Vagina (tissue), 2 donors: Measurements from ENCODE around the gene KRTAP10-7.

Experiments
- POLR2A ChIP-seq, 2 donors: fragments of 450-650 bp; IDR thresholded peaks; one replicate each; pipeline ENCODE4 v1.6.1; 2017; ENCODE audit warnings: antibody characterized with exemption in 2 of 2, mild to moderate bottlenecking in 2 of 2, moderate library complexity in 2 of 2
- POLR2AphosphoS5 ChIP-seq, 2 donors: sonication (generic); formaldehyde crosslinking; IDR thresholded peaks; one replicate each; pipeline ENCODE4 v1.9.0; 2017; ENCODE audit warnings: antibody characterized with exemption in 2 of 2, mild to moderate bottlenecking in 2 of 2, low read depth in 1 of 2; ENCODE audit not compliant: insufficient read depth in 1 of 2
- TF ChIP-seq, protein P1 (sequence below), 3 experiments: fragments of 450-650 bp in 2 of 3; fragments of 200-600 bp in 1 of 3; sonication (generic) in 1 of 3; IDR thresholded peaks; one replicate each; pipeline ENCODE4 v1.5.1; 2017 to 2019; ENCODE audit warnings: antibody characterized with exemption in 3 of 3, mild to moderate bottlenecking in 2 of 3, moderate library complexity in 2 of 3

DNA sequence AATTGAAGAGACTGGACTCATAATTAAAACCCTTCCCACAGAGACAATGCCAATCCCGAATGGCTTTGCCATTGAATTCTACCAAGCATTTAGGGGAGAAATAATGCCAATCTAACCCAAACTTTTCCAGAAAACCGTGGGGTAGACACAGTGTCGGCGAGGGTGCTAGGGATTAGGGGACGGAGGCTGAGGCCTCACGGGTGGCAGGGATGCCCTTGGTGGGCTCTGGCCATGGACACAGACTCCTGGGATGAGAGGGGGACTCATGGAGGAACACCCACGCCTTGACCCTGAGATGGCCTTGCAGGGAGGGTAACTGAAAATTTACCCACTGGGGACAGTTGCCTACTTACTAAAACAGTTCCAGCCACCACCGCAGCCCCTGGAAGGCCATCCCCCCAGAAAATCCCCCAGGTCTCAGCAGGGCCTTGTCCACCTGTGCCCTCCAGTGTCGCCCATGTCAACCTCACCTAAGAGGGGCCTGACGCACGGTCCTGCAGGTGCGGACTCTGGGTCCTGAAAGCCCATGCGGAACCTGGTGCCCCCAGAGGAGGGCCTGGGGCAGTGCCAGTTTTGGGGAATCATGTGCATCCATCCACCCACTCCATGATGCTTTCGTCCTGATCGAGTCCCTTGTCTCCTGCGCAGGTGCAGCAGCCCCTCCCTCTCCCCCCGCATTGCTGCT is 21.9 kb upstream of the KRTAP10-7 start:
- no peak for TF ChIP-seq POLR2A (IDR thresholded peaks at IDR 0.05)
- TF ChIP-seq, protein P1, sequence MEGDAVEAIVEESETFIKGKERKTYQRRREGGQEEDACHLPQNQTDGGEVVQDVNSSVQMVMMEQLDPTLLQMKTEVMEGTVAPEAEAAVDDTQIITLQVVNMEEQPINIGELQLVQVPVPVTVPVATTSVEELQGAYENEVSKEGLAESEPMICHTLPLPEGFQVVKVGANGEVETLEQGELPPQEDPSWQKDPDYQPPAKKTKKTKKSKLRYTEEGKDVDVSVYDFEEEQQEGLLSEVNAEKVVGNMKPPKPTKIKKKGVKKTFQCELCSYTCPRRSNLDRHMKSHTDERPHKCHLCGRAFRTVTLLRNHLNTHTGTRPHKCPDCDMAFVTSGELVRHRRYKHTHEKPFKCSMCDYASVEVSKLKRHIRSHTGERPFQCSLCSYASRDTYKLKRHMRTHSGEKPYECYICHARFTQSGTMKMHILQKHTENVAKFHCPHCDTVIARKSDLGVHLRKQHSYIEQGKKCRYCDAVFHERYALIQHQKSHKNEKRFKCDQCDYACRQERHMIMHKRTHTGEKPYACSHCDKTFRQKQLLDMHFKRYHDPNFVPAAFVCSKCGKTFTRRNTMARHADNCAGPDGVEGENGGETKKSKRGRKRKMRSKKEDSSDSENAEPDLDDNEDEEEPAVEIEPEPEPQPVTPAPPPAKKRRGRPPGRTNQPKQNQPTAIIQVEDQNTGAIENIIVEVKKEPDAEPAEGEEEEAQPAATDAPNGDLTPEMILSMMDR (IDR thresholded peaks at IDR 0.05) = no peak
- no peak for TF ChIP-seq POLR2AphosphoS5 (IDR thresholded peaks at IDR 0.05; ENCODE audit: insufficient read depth in 1 of 2, low read depth in 1 of 2)
